Left forelimb (tissue), 1 donor: ENCODE measurements around the gene UBE2R2.
"Not testable (repeated sequence)": the region's sequence is repeated elsewhere in the genome, so short reads cannot be mapped to it uniquely, and the experiment has no call there.

Experiments used
- DNase-seq: peaks from one replicate; pipeline ENCODE4 v3.0.0-alpha.2; 2018; ENCODE audit warnings: low spot score

Gene UBE2R2

DNA sequence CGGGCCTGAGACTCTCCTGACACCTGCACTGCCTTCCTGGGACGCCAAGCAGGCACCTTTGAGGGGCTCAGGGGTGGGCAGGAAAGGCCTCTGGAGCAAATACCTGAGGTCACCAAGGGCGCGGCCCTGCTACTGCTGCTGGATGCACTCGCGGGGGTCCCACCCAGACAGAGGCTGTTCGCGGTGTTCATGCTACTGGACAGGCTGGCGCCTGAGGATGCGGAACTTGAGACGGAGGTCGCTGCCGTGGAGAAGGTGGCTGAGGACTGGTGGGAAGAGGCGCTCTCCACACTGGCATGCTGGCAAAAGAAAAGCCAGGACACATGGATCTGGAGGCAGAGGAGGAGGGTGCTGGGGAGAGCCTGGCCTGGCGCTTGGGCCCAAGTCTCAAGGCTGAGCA lies 110.7 kb downstream of the UBE2R2 start:
- DNase-seq: no peak

GRCh38 chr9:33931326-33931725 lies 114.4 kb downstream of the UBE2R2 start:
- no peak for DNase-seq

GRCh38 chr9:33932078-33932807 lies 115.3 kb downstream of the UBE2R2 start:
- no peak for DNase-seq

DNA sequence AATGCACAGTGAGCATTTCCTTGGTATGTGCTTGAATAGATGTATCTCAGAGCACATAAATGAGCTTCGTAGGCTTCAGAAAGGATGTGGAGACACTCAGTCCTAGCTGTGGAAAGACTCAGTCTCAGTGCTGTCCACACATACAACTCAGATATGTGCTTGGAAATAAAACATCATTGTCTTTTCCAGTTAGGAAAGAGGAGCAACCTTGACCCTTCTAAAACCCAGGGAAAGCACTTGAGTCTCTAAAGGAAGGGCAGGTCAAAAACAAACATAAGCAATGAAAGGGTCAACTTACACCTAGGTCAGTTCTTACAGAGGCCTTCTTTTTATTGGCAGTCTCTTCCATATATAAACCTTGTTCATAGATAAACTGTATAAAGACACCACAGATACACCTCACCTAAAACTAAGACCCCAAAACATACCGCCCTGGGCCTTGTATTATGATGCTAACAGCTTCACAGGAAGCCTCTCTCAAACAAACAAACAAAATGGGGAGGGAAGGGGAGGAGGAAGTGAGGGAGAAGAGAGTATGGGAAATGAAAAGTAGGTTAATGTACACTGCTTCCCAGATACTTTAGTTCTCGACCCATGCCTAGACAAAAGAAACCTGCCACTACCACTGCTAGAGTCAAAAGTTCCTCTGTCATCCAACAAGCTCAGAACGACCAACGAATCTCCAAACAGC lies 117.4 kb downstream of the UBE2R2 start:
- no peak for DNase-seq

DNA sequence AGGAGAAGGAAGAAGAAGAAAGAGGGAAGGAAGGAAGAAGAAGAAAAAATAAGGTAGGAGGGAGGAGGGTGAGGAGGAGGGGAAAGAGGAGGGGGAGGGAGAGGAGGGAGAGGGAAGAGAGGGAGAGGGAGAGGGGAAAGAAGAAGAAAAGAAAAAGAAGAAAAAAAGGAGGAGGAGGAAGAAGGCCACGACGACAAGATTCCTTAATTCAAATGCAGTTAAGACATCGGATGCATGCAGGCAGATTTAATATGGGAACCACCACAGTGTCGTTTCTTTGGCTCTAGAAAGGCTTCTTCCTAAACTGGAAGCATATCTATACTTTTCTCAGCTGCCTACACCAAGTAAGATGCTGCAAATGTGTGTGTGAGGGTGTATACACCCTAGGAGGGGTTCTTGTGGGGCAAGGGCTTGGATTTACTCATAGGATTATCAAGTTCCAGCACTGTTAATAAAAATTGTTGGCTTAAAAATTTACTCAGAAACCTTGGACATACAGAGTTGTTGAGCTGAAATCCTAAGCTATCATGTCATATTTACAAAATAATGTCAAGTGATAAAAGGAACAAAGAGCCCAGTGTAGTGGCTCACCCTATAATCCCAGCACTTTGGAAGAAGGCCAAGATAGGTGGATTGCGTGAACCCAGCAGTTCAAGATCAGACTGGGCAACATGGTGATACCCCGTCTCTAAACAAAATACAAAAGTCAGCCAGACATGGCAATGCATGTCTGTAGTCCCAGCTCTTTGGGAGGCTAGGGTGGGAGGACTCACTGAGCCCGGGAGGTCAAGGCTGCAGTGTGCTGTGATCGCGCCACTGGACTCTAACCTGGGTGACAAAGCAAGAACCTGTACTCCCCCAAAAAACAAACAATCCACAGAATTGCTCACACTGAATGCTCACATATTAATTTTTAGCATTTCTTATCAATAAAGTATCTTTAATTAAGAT lies 123.2 kb downstream of the UBE2R2 start:
- no peak for DNase-seq

DNA sequence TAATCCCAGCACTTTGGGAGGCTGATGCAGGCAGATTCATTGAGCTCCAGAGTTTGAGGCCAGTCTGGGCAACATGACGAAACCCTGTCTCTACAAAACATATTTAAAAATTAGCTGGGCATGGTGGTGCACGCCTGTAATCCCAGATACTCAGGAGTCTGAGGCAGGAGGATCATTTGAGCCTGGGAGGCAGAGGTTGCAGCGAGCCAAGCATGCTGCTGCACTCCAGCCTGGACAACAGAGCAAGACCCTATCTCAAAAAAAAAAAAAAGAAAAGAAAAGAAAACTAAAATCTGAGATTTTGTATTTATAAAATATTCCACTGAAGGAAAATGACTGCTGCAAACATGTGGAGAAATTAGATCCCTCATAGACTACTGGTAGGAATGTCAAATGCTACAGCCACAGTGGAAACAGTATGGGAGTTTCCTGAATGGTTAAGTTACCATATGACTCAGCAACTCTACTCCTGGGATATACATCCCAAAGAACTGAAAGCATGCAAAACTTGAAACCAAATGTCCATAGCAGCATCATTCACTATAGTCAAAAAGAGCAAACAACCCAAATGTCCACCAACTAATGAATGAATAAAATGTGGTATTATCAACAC lies 125.6 kb downstream of the UBE2R2 start:
- no peak for DNase-seq

DNA sequence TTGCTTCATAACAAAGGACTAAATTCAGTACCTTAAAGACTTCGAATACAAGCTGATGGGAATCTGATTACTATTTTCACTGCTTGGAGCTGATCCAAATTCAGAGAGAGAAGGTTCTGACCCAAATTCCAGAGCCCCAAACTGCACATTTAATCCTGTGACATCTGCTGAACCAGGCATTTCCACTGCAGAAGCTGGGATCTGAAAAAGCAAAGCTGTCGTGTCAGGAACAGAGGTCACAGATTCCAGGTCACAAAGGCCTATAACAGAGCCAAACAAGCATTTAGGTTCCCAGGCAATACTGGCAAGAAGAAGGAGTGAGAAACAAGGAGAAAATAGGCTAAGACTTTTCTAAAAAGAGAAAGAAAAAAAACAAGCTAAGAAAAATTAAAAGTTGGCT lies 126.4 kb downstream of the UBE2R2 start:
- DNase-seq: no peak

- DNase-seq: no peak
Observed at GRCh38 chr9:33946779-33947535, 130.0 kb downstream of the UBE2R2 start.

GRCh38 chr9:33950371-33950770 lies 133.4 kb downstream of the UBE2R2 start:
- DNase-seq: no peak

GRCh38 chr9:33952066-33952465 lies 135.1 kb downstream of the UBE2R2 start:
- DNase-seq: no peak

DNA sequence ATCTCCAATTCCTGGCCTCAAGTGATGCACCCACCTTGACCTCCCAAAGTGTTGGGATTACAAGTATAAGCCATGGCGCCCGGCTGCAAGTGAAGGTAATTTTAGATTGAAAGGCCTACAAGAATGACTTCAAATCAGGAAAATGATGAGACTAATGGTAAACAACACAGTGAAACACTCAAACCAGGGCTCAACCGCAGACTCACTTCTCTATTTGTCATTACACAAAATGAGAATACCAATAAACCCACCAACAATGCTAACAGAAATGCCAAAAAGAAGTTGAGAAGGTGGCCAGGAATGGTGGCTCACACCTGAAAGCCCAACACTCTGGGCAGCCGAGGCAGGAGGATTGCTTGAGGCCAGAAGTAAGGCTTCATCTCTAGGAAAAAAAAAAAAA lies 139.6 kb downstream of the UBE2R2 start:
- DNase-seq: no peak

- DNase-seq: no peak
Observed at GRCh38 chr9:33959725-33960124, 142.8 kb downstream of the UBE2R2 start.

DNA sequence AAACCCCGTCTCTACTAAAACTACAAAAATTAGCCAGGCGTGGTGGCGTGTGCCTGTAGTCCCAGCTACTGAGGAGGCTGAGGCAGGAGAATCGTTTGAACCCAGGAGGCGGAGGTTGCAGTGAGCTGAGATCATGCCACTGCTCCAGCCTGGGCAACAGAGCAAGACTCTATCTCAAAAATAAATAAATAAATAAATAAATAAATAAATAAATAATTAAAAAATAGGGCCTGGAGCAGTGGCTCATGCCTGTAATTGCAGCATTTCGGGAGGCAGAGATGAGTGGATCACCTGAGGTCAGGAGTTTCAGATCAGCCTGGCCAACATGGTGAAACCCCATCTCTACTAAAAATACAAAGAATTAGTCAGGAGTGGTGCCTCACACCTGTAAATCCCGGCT lies 145.5 kb downstream of the UBE2R2 start:
- DNase-seq: not testable (repeated sequence)

DNA sequence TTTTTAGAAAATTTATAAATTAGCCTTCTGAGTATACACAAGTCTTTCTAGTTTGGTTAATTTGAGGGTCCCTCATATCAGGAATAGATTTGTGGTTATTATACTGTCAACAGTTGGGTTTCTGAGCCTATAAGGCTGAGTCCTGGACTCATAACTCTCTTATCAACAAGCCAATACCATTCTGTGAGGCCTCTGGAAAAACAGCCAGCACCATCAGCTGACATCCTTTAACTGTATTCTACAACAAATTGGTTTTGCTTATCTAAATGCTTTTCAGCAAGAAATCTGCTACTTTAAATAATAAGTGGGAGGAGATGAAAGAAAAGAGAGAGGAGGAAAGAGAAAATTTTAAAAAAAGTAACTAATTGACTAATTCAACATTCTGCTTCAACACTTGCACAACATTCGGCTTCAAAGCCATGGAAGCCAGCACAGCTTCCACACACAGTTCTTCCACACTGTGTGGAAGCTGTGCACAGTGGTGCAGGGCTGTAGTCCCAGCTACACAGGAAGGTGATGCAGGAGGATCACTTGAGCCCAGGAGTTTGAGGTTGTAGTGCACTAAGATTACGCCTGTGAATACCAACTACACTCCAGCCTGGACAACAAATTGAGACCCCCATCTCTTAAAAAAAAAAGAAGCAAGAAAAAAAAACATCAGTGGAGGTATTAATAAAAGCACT lies 147.3 kb downstream of the UBE2R2 start:
- no peak for DNase-seq
